SK-N-SH (cell line): ENCODE measurements around the gene LMX1A. TPM values are rescaled to one million over a fixed set of nuclear protein-coding genes. Genes with fewer than 3 reads are reported as not detected.

Experiments
- CTCF ChIA-PET: fragments of 300-600, 350-600 bp; formaldehyde crosslinking; extraction: SDS; loops from one replicate; lab custom pipeline; 2021; lab: Yijun Ruan, JAX
- POLR2A ChIA-PET: fragments of 350-600 bp; sonication (Branson Sonifier 250); formaldehyde crosslinking; extraction: SDS; loops from one replicate; lab custom pipeline; 2020; ENCODE audit warnings: antibody characterized with exemption, inconsistent platforms; lab: Yijun Ruan, JAX
- DNase-seq: peaks from one replicate; pipeline ENCODE4 v3.0.0; 2012
- H2AFZ ChIP-seq: fragments of 200-600 bp; sonication (generic); 2 replicates; pipeline ENCODE4 v1.8.1; 2016; ENCODE audit warnings: antibody characterized with exemption, mild to moderate bottlenecking, low read depth
- H3F3A ChIP-seq: fragments of 200-600 bp; sonication (generic); replicated peaks from 2 replicates; pipeline ENCODE3; 2016; ENCODE audit warnings: antibody characterized with exemption, mild to moderate bottlenecking; ENCODE audit not compliant: insufficient read depth
- H3K27ac ChIP-seq, 2 experiments: fragments of 200-500 bp in 1 of 2; fragments of 200-600 bp in 1 of 2; sonication (Bioruptor generic) in 1 of 2; sonication (generic), shearing (Covaris generic) in 1 of 2; 2 replicates each; pipeline versions ENCODE4 v1.5.1 to v1.6.1; 2014 to 2016; ENCODE audit warnings: low read depth in 2 of 2, inconsistent platforms in 1 of 2, low read length in 1 of 2, mild to moderate bottlenecking in 1 of 2, mixed read lengths in 1 of 2
- H3K27me3 ChIP-seq: fragments of 200-600 bp; sonication (generic), shearing (Covaris generic); 2 replicates; pipeline ENCODE4 v1.6.1; 2016; ENCODE audit warnings: mixed run types; ENCODE audit not compliant: insufficient read depth
- H3K36me3 ChIP-seq, 2 experiments: fragments of 200-500 bp in 1 of 2; fragments of 200-600 bp in 1 of 2; sonication (Bioruptor generic) in 1 of 2; sonication (generic) in 1 of 2; replicated peaks in 1 of 2; 2 replicates each; pipeline versions ENCODE3 to v1.5.1; 2014 to 2016; ENCODE audit warnings: low read length in 1 of 2, mild to moderate bottlenecking in 1 of 2; ENCODE audit not compliant: insufficient read depth in 2 of 2, control insufficient read depth in 1 of 2
- H3K4me1 ChIP-seq, 2 experiments: fragments of 200-500 bp in 1 of 2; fragments of 200-600 bp in 1 of 2; sonication (Bioruptor generic) in 1 of 2; sonication (generic), shearing (Covaris generic) in 1 of 2; 2 replicates each; pipeline versions ENCODE4 v1.5.1 to v1.6.1; 2014 to 2016; ENCODE audit warnings: low read depth in 1 of 2, low read length in 1 of 2, mixed run types in 1 of 2; ENCODE audit not compliant: insufficient read depth in 2 of 2, control insufficient read depth in 1 of 2
- H3K4me2 ChIP-seq: fragments of 200-600 bp; sonication (generic), shearing (Covaris generic); 2 replicates; pipeline ENCODE4 v1.6.1; 2017; ENCODE audit warnings: mixed run types
- H3K4me3 ChIP-seq, 2 experiments: fragments of 200-500 bp in 1 of 2; fragments of 200-600 bp in 1 of 2; sonication (Bioruptor generic) in 1 of 2; sonication (generic), shearing (Covaris generic) in 1 of 2; 2 replicates each; pipeline versions ENCODE4 v1.5.1 to v1.8.1; 2014 to 2016; ENCODE audit warnings: low read depth in 2 of 2, inconsistent platforms in 1 of 2, low read length in 1 of 2, mild to moderate bottlenecking in 1 of 2, mixed read lengths in 1 of 2, moderate library complexity in 1 of 2
- H3K79me2 ChIP-seq: fragments of 200-600 bp; sonication (generic); 2 replicates; pipeline ENCODE4 v1.8.1; 2017; ENCODE audit warnings: mild to moderate bottlenecking; ENCODE audit not compliant: insufficient read depth
- H3K9ac ChIP-seq: fragments of 200-600 bp; sonication (generic); 2 replicates; pipeline ENCODE4 v1.6.1; 2017; ENCODE audit warnings: mixed run types
- H3K9me2 ChIP-seq: fragments of 200-600 bp; sonication (generic); 2 replicates; pipeline ENCODE4 v1.6.1; 2017; ENCODE audit warnings: mixed run types
- H3K9me3 ChIP-seq: fragments of 200-600 bp; sonication (generic); 2 replicates; pipeline ENCODE4 v1.6.1; 2017; ENCODE audit warnings: mixed run types, mild to moderate bottlenecking, moderate library complexity
- H4K20me1 ChIP-seq: fragments of 200-600 bp; sonication (generic); 2 replicates; pipeline ENCODE4 v1.6.1; 2017; ENCODE audit warnings: mild to moderate bottlenecking, mixed run types; ENCODE audit not compliant: insufficient read depth
- CHD2 ChIP-seq: fragments of 150-350 bp; IDR thresholded peaks from 2 replicates; pipeline ENCODE4 v1.6.1; 2018; ENCODE audit warnings: low read length; ENCODE audit not compliant: partially characterized antibody
- EP300 ChIP-seq, 2 experiments: IDR thresholded peaks; 2 replicates each; pipeline versions ENCODE4 v1.4.0 to v1.6.1; 2012; ENCODE audit warnings: borderline replicate concordance in 1 of 2, low read depth in 1 of 2, low read length in 1 of 2
- FOSL2 ChIP-seq: IDR thresholded peaks from 2 replicates; pipeline ENCODE4 v1.4.0; 2012; ENCODE audit warnings: low read depth, mild to moderate bottlenecking, moderate library complexity, borderline replicate concordance
- FOXJ3 ChIP-seq: sonication (generic); formaldehyde crosslinking; IDR thresholded peaks from 2 replicates; pipeline ENCODE4 v1.5.1; 2020; ENCODE audit warnings: mild to moderate bottlenecking, missing genetic modification reagents
- GABPA ChIP-seq: IDR thresholded peaks from 2 replicates; pipeline ENCODE4 v1.4.0; 2012; ENCODE audit warnings: low read depth, mild to moderate bottlenecking
- GATA2 ChIP-seq: sonication (generic); formaldehyde crosslinking; IDR thresholded peaks from 2 replicates; pipeline ENCODE4 v1.5.0; 2020; ENCODE audit warnings: mild to moderate bottlenecking, missing genetic modification reagents
- JUND ChIP-seq: IDR thresholded peaks from 2 replicates; pipeline ENCODE4 v1.4.0; 2012
- MEF2A ChIP-seq: IDR thresholded peaks from 2 replicates; pipeline ENCODE4 v1.4.0; 2012; ENCODE audit warnings: low read depth, borderline replicate concordance
- NFIC ChIP-seq: IDR thresholded peaks from 2 replicates; pipeline ENCODE4 v1.4.0; 2012; ENCODE audit warnings: borderline replicate concordance
- NRF1 ChIP-seq: IDR thresholded peaks from 2 replicates; pipeline ENCODE4 v1.6.1; 2012; ENCODE audit warnings: low read depth, mild to moderate bottlenecking, low read length
- RCOR1 ChIP-seq: fragments of 150-350 bp; IDR thresholded peaks from 2 replicates; pipeline ENCODE4 v1.6.1; 2017; ENCODE audit warnings: antibody characterized with exemption, low read length
- RFX5 ChIP-seq: IDR thresholded peaks from 2 replicates; pipeline ENCODE4 v1.6.1; 2012; ENCODE audit warnings: mild to moderate bottlenecking, improper control_type of control experiment, low read length
- RXRA ChIP-seq: IDR thresholded peaks from 2 replicates; pipeline ENCODE4 v1.4.0; 2012; ENCODE audit warnings: low read depth, mild to moderate bottlenecking, borderline replicate concordance
- SIN3A ChIP-seq: IDR thresholded peaks from 2 replicates; pipeline ENCODE4 v1.6.1; 2012; ENCODE audit warnings: low read depth, mild to moderate bottlenecking, low read length, moderate library complexity, borderline replicate concordance
- SMC3 ChIP-seq: IDR thresholded peaks from 2 replicates; pipeline ENCODE4 v1.6.1; 2012; ENCODE audit warnings: low read depth, low read length, improper control_type of control experiment
- TCF12 ChIP-seq: IDR thresholded peaks from 2 replicates; pipeline ENCODE4 v1.4.0; 2012
- ZBTB33 ChIP-seq: IDR thresholded peaks from 2 replicates; pipeline ENCODE4 v1.4.0; 2012; ENCODE audit warnings: low read depth, borderline replicate concordance
- WGBS: methylation state at CpG from one replicate; pipeline ENCODE4 v1.1.6; 2017; ENCODE audit warnings: low lambda C conversion rate; 5-methylcytosine and 5-hydroxymethylcytosine counted together
- polyA plus RNA-seq, 3 experiments: library from polyadenylated mRNA; depleted of rRNA; stranded (reverse); fragments of >200 nt; gene quantifications; 2 replicates each; pipeline ENCODE4 v1.2.3, GENCODE V29; 2012
- TF ChIP-seq, protein P1 (sequence below): fragments of 150-350 bp; IDR thresholded peaks from 2 replicates; pipeline ENCODE4 v1.6.1; 2017; ENCODE audit warnings: antibody characterized with exemption, low read length, low read depth, borderline replicate concordance
- TF ChIP-seq, protein P2 (sequence below): fragments of 200-600 bp; sonication (generic); IDR thresholded peaks from 2 replicates; pipeline ENCODE4 v1.6.1; 2017; ENCODE audit warnings: antibody characterized with exemption, mild to moderate bottlenecking, moderate library complexity
- TF ChIP-seq, protein P3 (sequence below): IDR thresholded peaks from 2 replicates; pipeline ENCODE4 v1.4.0; 2012; ENCODE audit warnings: low read depth, borderline replicate concordance

Gene LMX1A
- polyA plus RNA-seq, 1 of the 3 experiments (the other 2 are of a cell fraction) = not detected

- no peak overlapping the region for H2AFZ ChIP-seq
- TF ChIP-seq FOSL2 = no peak
- TF ChIP-seq RFX5 = no peak
- no peak for TF ChIP-seq TCF12
- no peak for TF ChIP-seq EP300 (IDR thresholded peaks at IDR 0.05; ENCODE audit: borderline replicate concordance in 1 of 2, low read depth in 1 of 2, low read length in 1 of 2)
- no peak for TF ChIP-seq RXRA
- no peak for TF ChIP-seq GATA2 (CRISPR knock-in tag)
- TF ChIP-seq, protein P1, sequence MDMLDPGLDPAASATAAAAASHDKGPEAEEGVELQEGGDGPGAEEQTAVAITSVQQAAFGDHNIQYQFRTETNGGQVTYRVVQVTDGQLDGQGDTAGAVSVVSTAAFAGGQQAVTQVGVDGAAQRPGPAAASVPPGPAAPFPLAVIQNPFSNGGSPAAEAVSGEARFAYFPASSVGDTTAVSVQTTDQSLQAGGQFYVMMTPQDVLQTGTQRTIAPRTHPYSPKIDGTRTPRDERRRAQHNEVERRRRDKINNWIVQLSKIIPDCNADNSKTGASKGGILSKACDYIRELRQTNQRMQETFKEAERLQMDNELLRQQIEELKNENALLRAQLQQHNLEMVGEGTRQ = no peak
- no peak for TF ChIP-seq JUND
- TF ChIP-seq FOXJ3 (CRISPR knock-in tag) = no peak
- no peak for TF ChIP-seq MEF2A
- no peak for TF ChIP-seq SIN3A
- TF ChIP-seq, protein P2, sequence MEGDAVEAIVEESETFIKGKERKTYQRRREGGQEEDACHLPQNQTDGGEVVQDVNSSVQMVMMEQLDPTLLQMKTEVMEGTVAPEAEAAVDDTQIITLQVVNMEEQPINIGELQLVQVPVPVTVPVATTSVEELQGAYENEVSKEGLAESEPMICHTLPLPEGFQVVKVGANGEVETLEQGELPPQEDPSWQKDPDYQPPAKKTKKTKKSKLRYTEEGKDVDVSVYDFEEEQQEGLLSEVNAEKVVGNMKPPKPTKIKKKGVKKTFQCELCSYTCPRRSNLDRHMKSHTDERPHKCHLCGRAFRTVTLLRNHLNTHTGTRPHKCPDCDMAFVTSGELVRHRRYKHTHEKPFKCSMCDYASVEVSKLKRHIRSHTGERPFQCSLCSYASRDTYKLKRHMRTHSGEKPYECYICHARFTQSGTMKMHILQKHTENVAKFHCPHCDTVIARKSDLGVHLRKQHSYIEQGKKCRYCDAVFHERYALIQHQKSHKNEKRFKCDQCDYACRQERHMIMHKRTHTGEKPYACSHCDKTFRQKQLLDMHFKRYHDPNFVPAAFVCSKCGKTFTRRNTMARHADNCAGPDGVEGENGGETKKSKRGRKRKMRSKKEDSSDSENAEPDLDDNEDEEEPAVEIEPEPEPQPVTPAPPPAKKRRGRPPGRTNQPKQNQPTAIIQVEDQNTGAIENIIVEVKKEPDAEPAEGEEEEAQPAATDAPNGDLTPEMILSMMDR = no peak
- no peak for TF ChIP-seq RCOR1
- TF ChIP-seq ZBTB33 = no peak
- no peak for TF ChIP-seq SMC3
- ChIA-PET POLR2A (no interaction called here), CTCF (no interaction called here)
- DNase-seq = no peak
- H4K20me1 ChIP-seq = no peaks in the 10 kb centered on the region
- no peaks in the 10 kb centered on the region for H3K36me3 ChIP-seq
- no peaks in the 10 kb centered on the region for H3K9me2 ChIP-seq
- no peaks in the 10 kb centered on the region for H3K4me1 ChIP-seq
- 37% methylated on average over 2 of the region's 2 CpGs for WGBS
- H3K27ac ChIP-seq = no peak overlapping the region
- no peak overlapping the region for H3K9ac ChIP-seq
- no peak overlapping the region for H3K4me3 ChIP-seq
- no peaks in the 10 kb centered on the region for H3K27me3 ChIP-seq
- H3F3A ChIP-seq = no peaks in the 10 kb centered on the region
- no peak overlapping the region for H3K4me2 ChIP-seq
- H3K79me2 ChIP-seq = no peaks in the 10 kb centered on the region
- H3K9me3 ChIP-seq = no peaks in the 10 kb centered on the region
Measured at GRCh38 chr1:165215676-165216075, 140.8 kb downstream of the LMX1A start.

DNA sequence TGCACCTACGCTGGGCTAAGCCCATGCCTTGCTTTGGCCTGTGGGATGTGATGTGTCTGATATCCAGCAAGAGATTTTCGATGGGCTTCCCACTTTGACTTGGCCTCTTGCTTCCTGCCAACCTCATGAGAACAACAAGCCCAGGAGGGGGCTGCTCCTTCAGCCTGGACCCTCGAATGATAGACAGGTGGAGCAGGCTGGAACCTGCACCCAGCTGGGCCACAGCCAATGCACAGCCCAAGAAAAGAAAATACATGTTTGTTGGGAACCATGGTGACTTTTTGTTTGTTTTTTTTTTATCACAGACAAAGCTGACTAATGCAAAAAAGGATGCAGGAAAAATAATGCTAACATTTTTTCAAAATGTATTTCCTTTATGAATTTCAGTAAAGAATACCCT lies 144.3 kb downstream of the LMX1A start:
- H3K79me2 ChIP-seq = no peaks in the 10 kb centered on the region
- POLR2A ChIA-PET = no interaction called here

More for the DNA sequence above, 144.3 kb downstream of the LMX1A start:
- Histone ChIP-seq H3K27me3 (no peaks in the 10 kb centered on the region), H3K36me3 (no peaks in the 10 kb centered on the region), H3K4me1 (no peaks in the 10 kb centered on the region), H3K9ac (no peak overlapping the region), H4K20me1 (no peaks in the 10 kb centered on the region), H3K4me3 (no peak overlapping the region), H3K4me2 (no peak overlapping the region), H2AFZ (no peak overlapping the region), H3K27ac (no peak overlapping the region), H3K9me2 (no peaks in the 10 kb centered on the region), H3K9me3 (no peaks in the 10 kb centered on the region), H3F3A (no peaks in the 10 kb centered on the region)
- WGBS = 0% methylated on average over 3 of the region's 3 CpGs
- CTCF ChIA-PET = no interaction called here
- TF ChIP-seq FOSL2 = no peak
- TF ChIP-seq NFIC = no peak
- TF ChIP-seq CHD2 = no peak
- TF ChIP-seq NRF1 = no peak
- TF ChIP-seq, protein P3, sequence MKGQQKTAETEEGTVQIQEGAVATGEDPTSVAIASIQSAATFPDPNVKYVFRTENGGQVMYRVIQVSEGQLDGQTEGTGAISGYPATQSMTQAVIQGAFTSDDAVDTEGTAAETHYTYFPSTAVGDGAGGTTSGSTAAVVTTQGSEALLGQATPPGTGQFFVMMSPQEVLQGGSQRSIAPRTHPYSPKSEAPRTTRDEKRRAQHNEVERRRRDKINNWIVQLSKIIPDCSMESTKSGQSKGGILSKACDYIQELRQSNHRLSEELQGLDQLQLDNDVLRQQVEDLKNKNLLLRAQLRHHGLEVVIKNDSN = no peak
- TF ChIP-seq RCOR1 = no peak
- TF ChIP-seq GABPA = no peak
- no peak for TF ChIP-seq RFX5
- TF ChIP-seq SMC3 = no peak
- DNase-seq = no peak
